K562 (cell line): Measurements from ENCODE around the gene PRDM1. TPM values are rescaled to one million over a fixed set of nuclear protein-coding genes. Genes with fewer than 3 reads are reported as not detected.
A peak's percentile ranks its signal among the peaks of the same experiment; 100 is the strongest.

ENCODE experiments used
- CBX8 ChIP-seq: fragments of 200-600 bp; sonication (generic); IDR thresholded peaks from 2 replicates; pipeline ENCODE4 v1.6.1; 2012; ENCODE audit warnings: borderline replicate concordance, mixed run types, low read depth, mild to moderate bottlenecking, moderate library complexity, mixed read lengths, low read length, control low read depth, inconsistent platforms; ENCODE audit not compliant: poor library complexity, severe bottlenecking; ENCODE audit errors: extremely low read depth
- CREBBP ChIP-seq: IDR thresholded peaks from one replicate; pipeline ENCODE4 v1.6.1; 2012; ENCODE audit warnings: low read depth, mild to moderate bottlenecking, control low read depth, inconsistent platforms, low read length
- DPF2 ChIP-seq: fragments of 450-650 bp; IDR thresholded peaks from 2 replicates; pipeline ENCODE4 v1.6.1; 2016
- FOXP1 ChIP-seq: sonication (generic); formaldehyde crosslinking; IDR thresholded peaks from 2 replicates; pipeline ENCODE4 v1.8.0; 2022; ENCODE audit warnings: mild to moderate bottlenecking, missing genetic modification reagents
- GABPA ChIP-seq: fragments of 200-800 bp; sonication (Bioruptor generic); conservative IDR thresholded peaks from 2 replicates; pipeline ENCODE4 v1.6.1; 2016; ENCODE audit warnings: low read depth, missing genetic modification characterization, missing compliant biosample characterization
- GTF2A2 ChIP-seq: IDR thresholded peaks from 2 replicates; pipeline ENCODE4 v1.6.1; 2016; ENCODE audit warnings: mild to moderate bottlenecking, missing genetic modification characterization, missing compliant biosample characterization
- HLTF ChIP-seq: fragments of 450-650 bp; IDR thresholded peaks from 2 replicates; pipeline ENCODE4 v1.6.1; 2016
- HMBOX1 ChIP-seq: sonication (generic); IDR thresholded peaks from 2 replicates; pipeline ENCODE4 v1.6.1; 2016
- MAFG ChIP-seq: fragments of 450-650 bp; conservative IDR thresholded peaks from 2 replicates; pipeline ENCODE4 v1.6.1; 2016; ENCODE audit warnings: missing genetic modification characterization, missing compliant biosample characterization
- MECOM ChIP-seq: fragments of 250-450 bp; sonication (Bioruptor Pico); IDR thresholded peaks from 2 replicates; pipeline ENCODE4 v1.8.0; 2022; ENCODE audit warnings: inconsistent platforms
- MEIS2 ChIP-seq: fragments of 450-650 bp; IDR thresholded peaks from 2 replicates; pipeline ENCODE4 v1.6.1; 2014; ENCODE audit warnings: mild to moderate bottlenecking; ENCODE audit not compliant: partially characterized antibody
- MTA1 ChIP-seq: fragments of 450-650 bp; IDR thresholded peaks from 2 replicates; pipeline ENCODE4 v1.6.1; 2017; ENCODE audit warnings: borderline replicate concordance
- NCOA4 ChIP-seq: fragments of 450-650 bp; IDR thresholded peaks from 2 replicates; pipeline ENCODE4 v1.6.1; 2018; ENCODE audit warnings: mild to moderate bottlenecking; ENCODE audit not compliant: partially characterized antibody
- NFXL1 ChIP-seq: fragments of 450-650 bp; formaldehyde crosslinking; IDR thresholded peaks from 2 replicates; pipeline ENCODE4 v1.4.0; 2021; ENCODE audit warnings: mild to moderate bottlenecking
- POLR2A ChIP-seq: fragments of 450-650 bp; conservative IDR thresholded peaks from 2 replicates; pipeline ENCODE4 v1.6.1; 2016
- POLR2G ChIP-seq: fragments of 200-400 bp; formaldehyde crosslinking; IDR thresholded peaks from 2 replicates; pipeline ENCODE4 v1.6.1; 2017; ENCODE audit warnings: low read depth, mild to moderate bottlenecking, antibody characterized with exemption, low read length, moderate library complexity
- RUNX1 ChIP-seq: sonication (generic); IDR thresholded peaks from 2 replicates; pipeline ENCODE4 v1.6.1; 2016; ENCODE audit warnings: antibody characterized with exemption, low read depth
- SFPQ ChIP-seq: fragments of 200-400 bp; formaldehyde crosslinking; IDR thresholded peaks from 2 replicates; pipeline ENCODE4 v1.6.1; 2017; ENCODE audit warnings: mild to moderate bottlenecking, low read depth, low read length, moderate library complexity
- TARDBP ChIP-seq: fragments of 450-650 bp; IDR thresholded peaks from 2 replicates; pipeline ENCODE4 v1.6.1; 2016
- TRIM28 ChIP-seq: fragments of 450-650 bp; IDR thresholded peaks from 2 replicates; pipeline ENCODE4 v1.6.1; 2017
- ZBTB34 ChIP-seq: fragments of 250-450 bp; sonication (Bioruptor Pico); IDR thresholded peaks from 2 replicates; pipeline ENCODE4 v1.8.0; 2021; ENCODE audit warnings: mild to moderate bottlenecking, moderate library complexity
- ZNF324 ChIP-seq: fragments of 250-450 bp; sonication (Bioruptor Pico); IDR thresholded peaks from 2 replicates; pipeline ENCODE4 v1.4.0; 2020; ENCODE audit warnings: mild to moderate bottlenecking
- ZNF561 ChIP-seq: fragments of 450-650 bp; formaldehyde crosslinking; conservative IDR thresholded peaks from 2 replicates; pipeline ENCODE4 v1.4.0; 2020; ENCODE audit warnings: mild to moderate bottlenecking, moderate library complexity
- ZNF583 ChIP-seq: fragments of 250-450 bp; sonication (Bioruptor Pico); IDR thresholded peaks from 2 replicates; pipeline ENCODE4 v1.4.0; 2020
- polyA plus RNA-seq, 8 experiments: library from polyadenylated mRNA; depleted of rRNA in 4 of 8; stranded (reverse) in 5 of 8; unstranded in 3 of 8; fragments of >200 nt; fragmentation: Nextera tagmentation in 2 of 8; fragmentation: Illumina TruSeq in 1 of 8; extraction: Ambion mirVana in 2 of 8; extraction: Trizol in 1 of 8; gene quantifications; 2 replicates each; pipeline versions ENCODE4 v1.2.1 to v1.2.3, GENCODE V29; 2011 to 2014; ENCODE audit warnings: inconsistent platforms in 1 of 8, missing spikeins in 1 of 8
- total RNA-seq, 7 experiments: library from RNA; depleted of rRNA in 6 of 7; stranded (reverse); fragments of >200 nt in 6 of 7; fragmentation: Illumina TruSeq in 2 of 7; extraction: Trizol in 2 of 7; gene quantifications; 2 replicates each; pipeline versions ENCODE4 v1.2.1 to v1.2.3, GENCODE V29; 2011 to 2021; ENCODE audit warnings: low replicate concordance in 1 of 7
- TF ChIP-seq, protein P1 (sequence below): fragments of 250-450 bp; sonication (Bioruptor Pico); IDR thresholded peaks from 2 replicates; pipeline ENCODE4 v1.5.1; 2021; ENCODE audit warnings: mild to moderate bottlenecking

Gene PRDM1
- total and polyA plus RNA-seq, 9 of the 15 experiments (the other 6 are each of a cell fraction or from before 2014, with no cell fraction given), result 0.09 to 0.89 (median 0.27) TPM

- TF ChIP-seq NFXL1 (CRISPR knock-in tag) (no peak), ZNF324 (CRISPR knock-in tag) (no peak), MECOM (CRISPR knock-in tag) (0 out of 2 replicates have a peak, but pooled peaks have one; percentile 26), TRIM28 (no peak), ZNF583 (CRISPR knock-in tag) (no peak), FOXP1 (CRISPR knock-in tag) (no peak), CREBBP (no peak), POLR2G (0 out of 2 replicates have a peak, but pooled peaks have one; percentile 34), RUNX1 (no peak), NCOA4 (no peak), HLTF (no peak), GTF2A2 (no peak), SFPQ (no peak), GABPA (peak; percentile 53; the same call in 1 of the 2 replicates), ZBTB34 (CRISPR knock-in tag) (no peak), DPF2 (peak; percentile 67; the same call in 1 of the 2 replicates), MTA1 (no peak), HMBOX1 (no peak), MEIS2 (peak; percentile 51), CBX8 (no peak), POLR2A (peak; percentile 54), ZNF561 (CRISPR knock-in tag) (no peak), MAFG (tag) (peak; percentile 86), TARDBP (no peak)
- TF ChIP-seq, protein P1, sequence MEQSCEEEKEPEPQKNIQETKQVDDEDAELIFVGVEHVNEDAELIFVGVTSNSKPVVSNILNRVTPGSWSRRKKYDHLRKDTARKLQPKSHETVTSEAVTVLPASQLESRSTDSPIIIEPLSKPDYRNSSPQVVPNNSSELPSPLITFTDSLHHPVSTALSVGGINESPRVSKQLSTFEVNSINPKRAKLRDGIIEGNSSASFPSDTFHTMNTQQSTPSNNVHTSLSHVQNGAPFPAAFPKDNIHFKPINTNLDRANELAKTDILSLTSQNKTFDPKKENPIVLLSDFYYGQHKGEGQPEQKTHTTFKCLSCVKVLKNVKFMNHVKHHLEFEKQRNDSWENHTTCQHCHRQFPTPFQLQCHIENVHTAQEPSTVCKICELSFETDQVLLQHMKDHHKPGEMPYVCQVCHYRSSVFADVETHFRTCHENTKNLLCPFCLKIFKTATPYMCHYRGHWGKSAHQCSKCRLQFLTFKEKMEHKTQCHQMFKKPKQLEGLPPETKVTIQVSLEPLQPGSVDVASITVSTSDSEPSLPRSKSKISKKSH (CRISPR knock-in tag), result no peak
Observed at GRCh38 chr6:106097411-106098231, 11.5 kb downstream of the PRDM1 start (continued).
